Astrocyte (in vitro differentiated cells and primary cell): Measurements from ENCODE around the gene GALT.

Experiments
- EZH2 ChIP-seq: IDR thresholded peaks from 2 replicates; pipeline ENCODE4 v1.6.1; 2012; ENCODE audit warnings: mild to moderate bottlenecking, low read length, inconsistent platforms; ENCODE audit not compliant: insufficient read depth
- TF ChIP-seq, protein P1 (sequence below): IDR thresholded peaks from 2 replicates; pipeline ENCODE4 v1.5.1; 2011; ENCODE audit warnings: low read depth, mild to moderate bottlenecking, inconsistent platforms, low read length, moderate library complexity; ENCODE audit not compliant: insufficient read depth

DNA sequence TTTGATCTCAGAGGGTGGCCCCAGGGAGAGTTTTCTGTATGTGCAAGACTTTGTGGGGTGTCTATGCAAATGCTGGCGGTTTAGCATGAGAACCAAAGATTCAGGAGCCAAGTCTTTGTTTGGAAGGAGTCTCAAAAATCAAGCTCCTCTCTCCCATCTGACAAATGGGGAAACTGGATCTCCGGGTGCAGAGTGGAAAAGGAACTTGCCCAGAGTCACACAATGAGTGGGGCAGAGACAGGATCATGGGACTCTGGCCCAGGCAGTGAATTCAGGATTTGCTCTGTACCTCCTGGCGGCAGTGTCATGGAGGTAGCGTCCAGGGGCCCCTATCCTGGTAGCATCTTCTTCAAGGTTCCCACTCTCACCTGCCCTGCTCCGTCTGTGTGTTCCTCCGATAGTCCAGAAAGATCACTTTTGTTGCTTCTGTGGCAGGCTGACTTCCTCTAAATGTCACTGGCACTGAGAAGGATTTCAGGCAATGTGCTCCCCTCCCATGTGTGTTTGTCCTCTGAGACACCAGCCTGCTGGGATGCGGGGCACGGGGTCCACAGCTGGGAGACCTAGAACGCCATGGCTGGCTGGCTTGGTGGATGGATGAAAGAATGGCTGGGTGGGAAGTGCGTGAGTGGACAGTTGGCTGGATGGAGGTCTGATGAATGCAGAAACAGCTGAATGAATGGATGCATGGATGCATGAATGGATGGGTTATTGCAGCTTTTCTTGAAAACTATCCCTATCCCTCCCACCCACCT lies 41.0 kb downstream of the GALT start:
- TF ChIP-seq, protein P1, sequence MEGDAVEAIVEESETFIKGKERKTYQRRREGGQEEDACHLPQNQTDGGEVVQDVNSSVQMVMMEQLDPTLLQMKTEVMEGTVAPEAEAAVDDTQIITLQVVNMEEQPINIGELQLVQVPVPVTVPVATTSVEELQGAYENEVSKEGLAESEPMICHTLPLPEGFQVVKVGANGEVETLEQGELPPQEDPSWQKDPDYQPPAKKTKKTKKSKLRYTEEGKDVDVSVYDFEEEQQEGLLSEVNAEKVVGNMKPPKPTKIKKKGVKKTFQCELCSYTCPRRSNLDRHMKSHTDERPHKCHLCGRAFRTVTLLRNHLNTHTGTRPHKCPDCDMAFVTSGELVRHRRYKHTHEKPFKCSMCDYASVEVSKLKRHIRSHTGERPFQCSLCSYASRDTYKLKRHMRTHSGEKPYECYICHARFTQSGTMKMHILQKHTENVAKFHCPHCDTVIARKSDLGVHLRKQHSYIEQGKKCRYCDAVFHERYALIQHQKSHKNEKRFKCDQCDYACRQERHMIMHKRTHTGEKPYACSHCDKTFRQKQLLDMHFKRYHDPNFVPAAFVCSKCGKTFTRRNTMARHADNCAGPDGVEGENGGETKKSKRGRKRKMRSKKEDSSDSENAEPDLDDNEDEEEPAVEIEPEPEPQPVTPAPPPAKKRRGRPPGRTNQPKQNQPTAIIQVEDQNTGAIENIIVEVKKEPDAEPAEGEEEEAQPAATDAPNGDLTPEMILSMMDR = no peak
- TF ChIP-seq EZH2 = no peak
